ENCODE measurements around the gene WRNIP1.
A peak's percentile ranks its signal among the peaks of the same experiment; 100 is the strongest.
"Not testable (repeated sequence)": the region's sequence is repeated elsewhere in the genome, so short reads cannot be mapped to it uniquely, and the experiment has no call there.

Gene WRNIP1

DNA sequence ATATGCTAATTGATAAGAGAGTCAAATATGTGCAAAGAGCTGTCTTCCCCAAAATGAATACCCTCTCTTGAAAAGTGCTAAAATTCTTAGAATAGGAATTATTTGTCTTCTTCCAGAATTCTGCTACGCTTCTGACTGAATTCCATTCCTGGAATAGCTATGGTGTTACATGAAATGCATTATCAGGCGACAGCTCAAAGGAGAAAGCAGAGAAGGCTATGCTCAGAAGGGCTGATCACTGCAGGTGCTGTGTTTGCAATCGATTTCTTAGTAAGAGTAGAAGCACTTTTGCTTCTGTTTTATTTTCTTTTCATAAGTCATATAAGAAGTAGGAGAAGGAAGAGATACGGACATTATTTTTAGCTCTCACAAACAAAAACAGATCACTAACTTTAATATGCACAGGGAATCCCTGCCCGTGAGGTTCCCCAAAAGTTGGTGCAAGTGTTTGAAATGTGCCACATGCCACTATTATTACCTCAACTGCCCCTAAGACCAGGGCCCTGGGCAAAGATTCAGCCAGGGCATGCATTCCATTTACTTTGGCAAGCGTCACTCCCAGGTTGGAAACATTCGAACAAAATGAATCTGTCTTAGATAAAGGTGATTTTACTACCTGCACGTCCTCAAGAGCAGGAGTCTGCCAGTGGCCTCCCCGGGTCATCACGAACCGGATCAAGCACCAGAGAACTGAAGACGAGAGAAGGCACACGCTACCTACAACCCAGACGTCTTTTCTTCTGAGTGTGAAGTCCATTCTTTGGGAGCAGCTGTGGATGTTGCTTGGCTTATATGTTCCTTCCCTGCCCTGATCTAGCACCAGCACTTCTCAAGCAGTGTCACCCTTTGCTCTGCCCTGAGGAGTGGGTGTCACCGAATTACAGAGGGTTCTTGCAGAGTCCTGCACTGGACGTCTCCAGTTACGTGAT is 21.6 kb upstream of the WRNIP1 start:
- DNase-seq: no peak

DNA sequence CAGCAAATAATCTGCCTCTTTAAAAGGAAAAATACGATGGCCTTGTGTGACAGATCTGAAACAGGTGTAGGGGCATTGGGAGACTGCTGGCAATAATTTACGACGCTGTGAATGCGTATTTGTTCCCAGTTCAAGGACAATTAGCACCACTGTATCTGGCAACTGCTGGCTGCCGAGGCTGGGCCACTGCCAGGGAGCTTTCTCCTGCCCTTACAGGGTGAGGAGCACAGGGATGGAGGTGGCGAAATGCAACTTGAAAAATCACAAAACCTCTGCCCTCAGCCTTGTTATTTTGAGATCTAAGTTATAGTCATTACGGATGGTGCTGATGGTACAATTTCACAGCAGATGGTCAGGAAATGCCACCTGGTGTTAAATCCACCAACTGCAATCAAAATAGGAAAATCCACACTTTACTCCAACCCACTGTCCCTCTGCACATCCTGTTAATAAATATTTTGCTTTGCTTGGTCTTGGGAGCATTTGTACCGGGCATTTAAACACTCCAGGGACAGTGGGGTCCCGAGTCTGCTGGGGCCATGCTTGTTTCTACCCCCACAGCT is 20.9 kb upstream of the WRNIP1 start:
- DNase-seq: no peak

DNA sequence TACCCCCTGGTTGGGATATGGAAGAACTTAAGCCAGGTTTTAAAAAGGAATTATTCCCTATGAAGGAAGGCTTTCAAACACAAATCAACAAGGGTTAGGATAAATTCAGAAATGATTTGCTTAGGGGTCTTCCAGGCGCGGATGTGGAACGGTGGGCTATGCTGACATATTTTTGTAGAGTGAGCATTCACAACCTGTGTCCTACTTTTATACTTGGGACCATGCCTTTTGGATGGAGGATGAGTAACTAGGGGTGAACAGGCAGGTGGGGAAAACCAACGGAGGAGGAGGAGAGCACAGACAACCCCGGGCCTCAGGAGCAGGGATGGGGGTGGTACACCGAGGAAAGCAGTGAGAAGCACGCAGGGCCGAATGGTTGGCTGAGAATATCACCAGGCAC is 20.4 kb upstream of the WRNIP1 start:
- no peak for DNase-seq

DNA sequence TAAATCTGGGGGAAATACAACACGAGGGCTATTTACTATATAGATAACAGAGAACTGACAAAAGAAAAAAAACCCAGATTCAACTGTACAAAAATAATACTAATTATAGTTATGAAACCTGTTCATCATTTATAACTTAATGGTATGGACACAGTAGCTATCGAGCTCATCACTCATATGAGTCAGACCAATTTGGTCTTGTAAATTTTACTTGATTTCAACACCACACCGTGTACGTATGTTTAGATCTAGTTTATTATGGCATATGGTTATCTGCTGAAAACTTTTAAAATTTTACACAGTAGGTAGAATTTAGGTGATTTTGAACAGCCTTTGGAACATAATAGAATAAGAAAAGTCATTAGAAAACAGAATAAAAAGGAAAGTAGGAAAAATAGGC is 19.9 kb upstream of the WRNIP1 start:
- no peak for DNase-seq

DNA sequence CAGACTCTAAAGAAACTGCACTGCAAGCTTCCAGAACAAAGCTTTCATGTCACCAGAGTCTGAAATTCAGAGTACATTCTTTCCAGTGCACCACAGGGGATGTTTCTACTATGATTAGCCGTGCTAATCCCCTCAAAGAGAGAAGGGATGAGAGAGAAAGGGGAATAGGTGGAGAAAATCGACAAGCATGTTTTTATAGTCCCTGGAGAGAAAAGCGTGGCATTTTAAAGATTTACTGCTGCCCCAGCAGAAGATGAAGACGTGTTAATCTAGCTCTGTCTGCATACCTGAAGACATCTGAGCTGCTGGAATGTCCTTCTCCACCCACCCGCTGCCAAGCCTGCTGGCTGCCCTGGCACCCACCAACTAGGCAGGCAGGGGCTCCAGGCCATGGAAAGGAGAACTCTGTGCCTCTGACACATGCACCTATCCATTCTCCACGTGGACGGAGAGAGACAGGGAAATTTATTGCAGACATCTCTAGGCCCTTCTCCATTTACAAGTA is 18.6 kb upstream of the WRNIP1 start:
- no peak for DNase-seq

DNA sequence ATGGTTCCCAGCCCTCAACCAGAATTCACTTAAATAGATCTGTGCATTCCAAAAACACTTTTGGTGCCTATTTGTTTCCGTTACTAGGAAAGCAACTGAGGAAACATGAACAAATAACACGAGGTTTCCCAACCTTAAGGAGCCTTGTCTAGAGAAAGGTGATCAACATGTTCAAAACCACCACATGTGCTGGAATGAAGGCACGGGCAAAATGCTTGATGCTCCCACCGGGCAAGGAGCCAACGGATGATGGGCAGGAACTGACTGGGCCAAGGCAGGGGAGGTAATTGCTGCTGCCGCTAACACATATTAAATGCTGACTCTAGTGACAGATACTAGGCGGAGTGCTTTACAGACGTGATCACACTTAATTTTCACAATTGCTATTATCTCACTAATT is 17.0 kb upstream of the WRNIP1 start:
- no peak for DNase-seq

DNA sequence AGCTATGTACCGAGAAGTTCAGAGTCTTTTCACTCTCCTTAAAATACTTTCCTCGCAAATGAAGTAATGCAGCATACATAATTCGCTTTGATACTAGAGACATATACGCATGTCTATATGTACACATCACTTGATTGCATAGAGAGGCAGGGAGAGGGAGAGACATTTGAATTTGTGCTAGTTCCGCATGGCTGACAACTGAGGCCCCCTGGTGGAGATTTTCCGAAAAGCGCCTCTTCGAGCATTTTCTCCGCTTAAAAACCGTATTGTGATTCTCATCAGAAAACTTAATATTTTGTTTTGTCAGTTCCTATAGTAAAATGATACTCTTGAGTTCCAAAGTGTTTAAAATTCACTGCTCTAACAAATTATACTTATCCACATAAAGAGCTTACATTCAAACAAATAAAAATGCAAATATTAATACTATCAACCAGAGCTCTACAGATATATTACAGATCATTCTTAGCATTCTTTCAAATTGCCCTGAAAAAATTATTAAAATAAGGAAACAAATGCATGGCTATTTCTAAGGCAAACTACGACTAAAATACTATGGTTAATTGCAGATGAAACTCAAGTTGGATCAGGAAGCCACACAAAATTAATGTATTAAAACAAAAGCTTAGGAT is 15.1 kb upstream of the WRNIP1 start:
- DNase-seq: peak; percentile 68

DNA sequence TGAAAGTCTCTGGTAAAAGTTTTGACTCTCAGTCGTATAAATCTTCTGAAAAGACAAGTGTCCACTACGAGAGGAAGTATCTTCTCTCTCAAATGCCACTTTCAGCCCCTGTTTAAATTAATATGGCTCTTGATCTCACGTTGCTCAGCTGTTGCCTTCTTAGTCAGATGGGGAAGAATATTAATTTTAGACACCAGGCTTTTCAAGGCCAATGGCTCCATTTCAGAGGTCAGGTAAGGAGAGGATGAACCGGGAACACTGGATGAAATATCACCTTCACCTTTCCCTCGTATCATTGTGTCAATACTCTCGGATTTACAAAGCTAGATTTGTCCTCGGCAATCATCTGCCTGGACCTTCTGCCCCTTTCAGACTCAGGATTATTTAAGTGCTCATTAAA is 14.4 kb upstream of the WRNIP1 start, which contains the start of gene MYLK4:
Gene MYLK4, minus strand, starts transcription at position 91 of the 400 bp plus-strand sequence. CDS start 1,628 bp downstream, outside the sequence.
- no peak for DNase-seq

DNA sequence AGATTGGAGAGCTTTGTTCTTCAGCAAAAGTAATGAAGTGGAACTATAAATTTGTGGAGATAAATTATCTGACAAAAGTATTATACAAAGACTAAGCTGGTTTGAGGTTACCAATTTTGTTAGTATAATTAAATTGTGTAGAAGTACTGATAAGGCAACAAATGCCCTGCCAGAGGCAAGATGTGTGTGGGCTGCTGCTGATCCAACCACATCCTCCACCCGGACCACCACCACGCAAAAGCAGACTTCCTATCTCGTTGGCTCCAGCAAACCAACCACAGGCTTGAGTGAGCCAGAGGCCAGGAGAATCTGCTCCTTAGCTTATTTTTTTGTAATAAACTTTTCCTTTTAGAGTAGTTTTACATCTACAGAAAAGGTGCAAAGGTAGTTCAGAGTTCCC is 13.3 kb upstream of the WRNIP1 start:
- DNase-seq: no peak

DNA sequence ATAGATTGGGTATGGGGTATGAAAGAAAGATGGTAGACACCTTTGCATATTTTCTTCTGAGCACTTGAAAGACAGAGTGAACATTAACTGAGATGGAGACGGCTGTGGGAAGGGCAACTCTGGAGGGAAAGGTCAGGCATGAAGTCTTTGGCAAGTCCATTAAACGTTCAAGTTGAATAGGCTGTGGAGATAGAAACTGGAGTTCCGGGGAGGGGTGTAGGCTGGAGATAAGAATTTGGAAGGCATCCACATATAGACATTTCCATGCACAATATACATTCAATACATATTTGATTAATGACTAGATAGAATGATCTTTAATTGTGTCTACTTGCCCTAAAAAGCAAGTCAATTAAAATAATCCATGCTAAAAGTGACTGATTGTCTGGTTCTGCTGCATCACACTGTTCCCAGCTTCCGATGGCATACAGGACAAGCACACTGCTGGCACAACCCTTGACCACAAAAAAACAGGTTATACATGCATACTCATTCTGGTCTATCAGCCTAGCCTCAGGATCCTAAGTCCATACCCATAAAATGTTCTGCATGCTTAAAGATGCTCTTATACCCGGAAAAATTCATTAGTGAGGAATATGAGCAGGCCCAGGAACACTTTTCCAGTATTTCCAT is 12.6 kb upstream of the WRNIP1 start:
- no peak for DNase-seq

DNA sequence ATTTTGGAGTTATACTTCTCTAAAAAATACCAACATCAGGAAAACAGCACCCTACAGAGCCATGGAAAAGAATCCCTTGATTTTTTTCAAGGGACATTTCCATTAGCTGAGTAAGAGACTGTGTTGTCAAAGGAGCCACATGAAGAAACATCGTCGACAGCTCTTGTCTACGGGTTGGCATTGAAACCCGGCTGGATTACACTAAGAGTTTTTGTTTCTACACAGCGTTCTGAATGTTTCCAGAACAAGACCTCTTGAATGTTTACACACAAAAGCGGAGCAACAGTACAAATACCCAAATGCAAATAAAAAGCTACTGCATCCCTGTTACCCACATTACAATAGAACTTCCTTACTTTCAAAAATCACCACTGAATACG is 12.1 kb upstream of the WRNIP1 start:
- DNase-seq: no peak

DNA sequence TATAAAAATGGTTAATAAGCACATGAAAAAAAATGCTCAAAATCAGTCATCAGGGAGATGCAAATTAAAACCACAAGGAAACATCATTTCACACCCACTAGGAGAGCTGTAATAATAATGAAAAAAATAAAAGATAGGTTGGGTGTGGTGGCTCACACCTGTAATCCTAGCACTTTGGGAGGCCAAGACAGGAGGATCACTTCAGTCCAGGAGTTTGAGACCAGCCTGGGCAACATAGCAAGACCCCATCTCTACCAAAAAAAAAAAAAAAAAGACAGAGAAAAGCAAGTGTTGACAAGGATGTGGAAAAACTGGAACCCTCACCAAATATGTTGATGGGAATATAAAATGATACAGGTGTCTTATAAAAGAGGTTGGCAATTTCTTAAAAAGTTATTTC is 11.4 kb upstream of the WRNIP1 start:
- no peak for DNase-seq

DNA sequence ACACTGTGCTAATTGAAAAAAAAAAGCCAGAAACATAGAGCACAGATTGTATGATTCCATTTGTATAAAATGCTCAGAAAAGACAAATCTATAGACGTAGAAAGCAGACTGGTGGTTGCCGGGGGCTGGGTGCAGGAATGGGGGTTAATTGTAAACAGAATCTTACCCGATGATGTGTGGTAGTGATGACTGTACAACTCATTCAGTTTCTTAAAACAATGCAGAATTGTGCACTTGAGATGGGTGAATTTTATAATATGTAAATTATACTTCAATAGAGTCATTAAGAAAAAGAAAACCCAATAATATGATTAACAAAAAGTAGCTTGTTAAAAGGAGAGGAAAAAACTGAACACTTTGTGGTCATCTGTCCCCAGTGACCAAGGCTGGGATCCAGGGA is 10.8 kb upstream of the WRNIP1 start:
- DNase-seq: no peak

DNA sequence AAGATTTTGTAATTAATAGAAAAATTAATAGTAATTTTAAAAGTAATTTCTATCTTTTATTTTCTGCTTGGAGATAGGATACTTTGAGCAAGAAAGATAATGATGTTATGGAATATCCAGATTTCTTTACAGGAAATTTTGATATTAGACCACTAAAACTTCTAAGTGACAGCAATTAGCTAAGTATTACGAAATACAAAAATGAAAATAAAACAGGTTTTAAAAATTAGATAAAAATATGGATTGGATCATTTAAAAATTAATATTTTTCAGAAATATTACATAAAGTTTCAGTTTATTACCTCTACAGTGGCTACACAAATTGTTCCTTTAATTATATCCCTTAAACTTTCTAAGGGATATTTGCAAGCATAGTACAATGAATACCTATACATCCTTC is 10.3 kb upstream of the WRNIP1 start:
- no peak for DNase-seq

DNA sequence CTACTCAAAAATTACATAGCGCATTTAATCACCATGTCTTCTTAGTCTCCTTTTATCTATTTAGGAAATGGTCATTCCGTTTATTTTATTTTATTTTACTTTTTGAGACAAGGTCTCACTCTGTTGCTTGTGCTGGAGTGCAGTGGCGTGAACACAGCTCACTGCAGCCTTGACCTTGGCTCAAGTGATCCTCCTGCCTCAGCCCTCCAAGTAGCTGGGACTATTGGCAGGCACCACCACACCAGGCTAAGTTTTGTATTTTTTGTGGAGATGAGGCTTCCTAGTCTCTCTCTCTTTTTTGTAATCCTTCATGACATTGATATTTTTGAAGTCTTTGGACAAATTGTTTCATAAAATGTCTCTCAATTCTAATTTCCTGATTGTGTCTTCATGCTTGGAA is 9.7 kb upstream of the WRNIP1 start:
- no peak for DNase-seq

DNA sequence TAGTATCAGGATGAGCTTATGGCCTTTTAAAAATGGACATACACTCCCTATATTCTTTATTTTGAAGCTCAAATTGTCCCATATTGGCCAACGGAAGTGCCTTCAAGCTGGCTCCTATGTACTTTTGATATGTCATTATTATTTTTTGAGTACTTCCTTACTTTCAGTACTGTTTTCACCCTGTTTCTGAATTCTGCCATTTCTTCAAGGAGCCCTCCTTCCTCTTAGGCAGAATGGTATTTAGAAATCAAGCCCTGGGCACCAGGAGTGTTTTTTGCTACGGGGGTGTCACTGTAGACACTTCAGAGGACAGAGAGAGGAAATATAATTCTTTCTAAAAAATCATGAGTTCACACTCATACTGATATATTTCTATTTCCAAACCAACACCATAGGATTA is 9.0 kb upstream of the WRNIP1 start:
- DNase-seq: no peak

DNA sequence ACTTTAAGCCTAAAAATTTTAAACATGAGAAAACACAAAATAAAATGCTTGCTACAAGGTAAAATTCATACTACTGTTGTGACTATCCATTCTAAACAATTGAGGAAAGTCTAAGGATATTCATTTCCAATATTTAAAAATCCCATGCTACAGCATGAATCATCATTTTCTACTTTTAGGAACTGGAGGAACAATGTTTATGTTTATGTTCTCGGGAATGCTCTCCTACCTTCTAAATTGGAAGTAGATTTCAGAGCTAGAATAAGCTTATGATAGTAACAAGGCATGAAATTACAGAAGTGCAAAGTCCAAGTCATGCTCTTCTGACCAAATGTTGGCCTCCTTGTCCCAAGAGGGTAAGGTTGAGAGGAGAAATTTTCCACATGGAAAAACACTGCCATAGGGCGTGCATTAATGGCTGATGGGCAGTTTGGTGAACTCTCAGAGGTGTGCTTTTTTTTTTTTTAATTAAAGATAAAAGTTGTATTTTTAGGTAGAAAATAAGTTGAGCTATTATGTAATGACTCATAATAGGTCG is 8.4 kb upstream of the WRNIP1 start:
- no peak for DNase-seq

DNA sequence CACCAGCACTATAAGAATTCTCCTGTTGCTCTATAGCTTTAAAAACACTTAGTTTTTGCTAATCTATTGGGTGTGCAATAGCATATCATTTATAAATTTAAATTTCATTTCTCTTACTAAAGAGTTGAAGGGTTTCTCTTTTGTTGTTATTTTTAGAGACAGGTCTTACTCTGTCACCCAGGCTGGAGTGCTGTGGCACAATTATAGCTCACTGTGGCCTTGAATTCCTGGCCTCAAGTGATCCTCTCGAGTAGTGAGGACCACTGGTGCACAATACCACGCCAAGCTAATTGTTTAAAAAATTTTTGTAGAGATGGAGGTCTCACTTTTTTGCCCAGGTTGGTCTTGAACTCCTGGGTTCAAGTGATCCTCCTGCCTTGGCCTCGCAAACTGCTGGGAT is 6.2 kb upstream of the WRNIP1 start:
- no peak for DNase-seq

DNA sequence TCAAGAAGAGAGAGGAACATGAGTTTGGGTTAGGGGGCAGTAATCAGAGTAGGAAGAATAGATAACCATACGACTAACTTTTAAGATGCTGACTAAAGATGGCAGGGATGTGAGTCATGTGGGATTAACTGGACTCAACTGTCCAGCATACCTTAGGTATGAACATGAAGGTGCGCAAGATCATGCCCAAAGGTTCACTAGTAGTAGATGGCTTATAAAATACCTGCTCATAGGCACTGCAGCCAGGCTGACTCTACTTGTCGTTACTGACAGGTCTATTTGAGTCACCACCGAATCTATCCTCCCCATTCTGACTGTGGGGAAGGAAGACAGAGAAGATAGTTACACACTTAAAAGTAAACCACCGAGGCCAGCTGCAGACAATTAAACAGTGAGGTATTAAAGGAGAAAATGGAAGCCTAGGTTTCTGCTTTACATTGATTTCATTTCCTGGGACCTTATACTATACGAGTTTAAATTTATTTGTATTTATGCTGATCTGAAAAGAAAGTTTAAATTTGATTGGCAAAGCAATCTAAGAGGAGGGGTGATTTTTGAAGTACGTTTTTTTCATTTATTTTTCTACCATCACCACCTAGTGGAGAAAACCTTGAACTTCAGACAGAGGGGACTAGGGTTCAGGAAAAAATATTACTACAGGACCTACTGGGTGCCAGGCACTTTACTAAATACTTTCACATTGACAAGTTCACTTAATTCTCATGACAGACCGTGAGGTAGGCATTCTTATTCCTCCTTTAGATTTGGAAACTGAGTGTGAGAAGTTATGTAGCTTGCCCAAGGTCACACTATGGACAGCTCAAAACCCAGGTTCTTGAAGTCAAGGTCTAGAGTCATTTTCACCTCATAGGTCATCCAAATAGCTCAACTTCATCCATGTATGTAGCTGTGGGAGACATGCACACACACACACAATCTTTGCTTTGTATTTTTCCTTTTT is 4.0 kb upstream of the WRNIP1 start:
- peak; percentile 53 for DNase-seq

DNA sequence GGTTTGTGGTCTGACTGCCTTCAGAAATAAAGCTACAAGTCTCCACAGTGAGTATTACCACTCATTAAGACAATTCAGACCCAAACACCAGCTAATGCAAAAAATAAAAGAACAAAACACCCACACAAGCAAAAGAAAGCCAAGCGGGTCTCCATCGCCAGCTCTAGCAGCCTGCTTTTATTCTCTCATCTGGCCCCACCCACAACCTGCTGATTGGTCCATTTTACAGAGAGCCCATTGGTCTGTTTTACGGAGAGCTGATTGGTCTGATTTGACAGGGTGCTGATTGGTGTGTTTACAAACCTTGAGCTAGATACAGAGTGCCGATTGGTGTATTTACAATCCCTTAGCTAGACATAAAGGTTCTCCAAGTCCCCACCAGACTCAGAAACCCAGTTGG is 2.3 kb upstream of the WRNIP1 start:
- DNase-seq: not testable (repeated sequence)

DNA sequence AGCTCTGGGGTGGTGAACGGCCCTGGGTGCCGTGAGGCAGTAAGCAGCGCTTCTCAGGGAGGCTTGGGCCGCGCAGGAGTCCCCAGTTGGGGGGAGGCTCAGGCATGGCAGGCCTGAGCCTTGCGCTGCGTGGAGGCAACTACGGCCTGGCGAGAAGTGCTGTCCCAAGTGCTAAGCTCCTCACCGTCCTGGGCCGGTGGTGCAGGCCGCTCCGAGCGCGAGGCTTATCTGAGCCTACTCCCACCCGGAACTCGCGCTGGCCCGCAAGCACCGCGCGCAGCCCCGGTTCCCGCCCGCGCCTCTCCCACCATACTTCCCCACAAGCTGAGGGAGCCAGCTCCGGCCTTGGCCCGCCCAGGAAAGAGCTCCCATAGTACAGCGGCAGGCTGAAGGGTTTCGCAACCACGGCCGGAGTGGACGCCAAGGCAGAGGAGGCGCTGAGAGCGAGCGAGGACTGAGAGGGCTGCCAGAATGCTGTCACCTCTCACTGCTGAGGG is 1.8 kb upstream of the WRNIP1 start:
- no peak for DNase-seq

All from activated CD4-positive, alpha-beta T cell treated with anti-CD3 and anti-CD28 coated beads, Interleukin-10, Interleukin-2, amounts not matched to agents 100 ng/mL and 50 ng/mL, durations not matched to agents 16 hours and 8 hours (primary cell).